Smooth muscle cell of the pulmonary artery (primary cell): ENCODE results near the gene OR4F17. TPM values are rescaled to one million over a fixed set of nuclear protein-coding genes. Genes with fewer than 3 reads are reported as not detected.

ENCODE experiments used
- total RNA-seq: library from RNA; depleted of rRNA; stranded (reverse); fragments of >200 nt; gene quantifications from 2 replicates; pipeline ENCODE4 v1.2.3, GENCODE V29; 2014

Gene OR4F17
- not detected in 2 replicates for total RNA-seq

GRCh38 chr19:106804-107203 is at the start of gene OR4F17:
Gene OR4F17, plus strand, starts transcription at chr19:107104. Its CDS starts 3,575 bp downstream, at chr19:110679.

Other genes starting within 250 kb of the OR4F17 start
- 1.9 and 2.2 TPM in 2 replicates for gene PLPP2, start 184.3 kb downstream of the OR4F17 start, total RNA-seq
- 36.2 and 39.1 TPM in 2 replicates for gene MIER2, start 237.7 kb downstream of the OR4F17 start, total RNA-seq